Measurements from ENCODE around the gene DMRT1. TPM values are rescaled to one million over a fixed set of nuclear protein-coding genes. Genes with fewer than 3 reads are reported as not detected.
"Not testable (repeated sequence)": the region's sequence is repeated elsewhere in the genome, so short reads cannot be mapped to it uniquely, and the experiment has no call there.

DMRT1 gene
- total RNA-seq, 1 donor from 2014 or later, result not detected

DNA sequence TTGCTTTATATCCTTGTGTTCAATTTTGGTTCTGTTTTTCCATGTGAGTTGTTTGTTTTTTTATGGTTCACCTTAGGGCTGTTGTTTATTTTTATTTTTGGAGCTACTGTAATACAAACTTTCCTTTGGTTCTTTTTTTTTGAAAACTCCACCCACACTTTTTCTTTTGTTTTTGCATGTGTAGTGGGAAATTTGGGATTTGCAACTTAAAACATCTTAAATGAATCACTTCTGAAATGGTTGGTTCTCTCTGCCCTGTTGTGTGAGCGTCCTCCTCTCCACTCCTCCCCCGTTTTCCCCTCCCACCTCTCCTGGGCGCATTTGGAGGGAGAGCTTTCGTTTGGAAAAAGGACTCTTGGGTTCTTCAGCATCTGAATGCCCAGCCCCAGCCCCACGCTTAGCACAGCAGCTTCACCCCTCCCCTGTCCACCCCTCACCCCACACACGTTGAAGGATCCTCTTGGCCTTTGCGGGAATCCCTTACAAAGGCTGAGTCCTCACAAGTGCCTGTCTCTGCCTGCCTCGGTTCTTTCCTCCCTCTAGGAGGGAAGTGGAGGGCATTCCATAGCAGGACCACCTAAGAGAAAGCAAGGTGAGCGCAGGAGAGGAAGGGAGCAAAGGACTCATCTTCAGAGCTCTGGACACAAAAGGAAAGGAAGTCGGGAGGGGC lies 67.2 kb downstream of the DMRT1 start:
- Mint-ChIP-seq H3K4me1 (ENCODE audit: low read depth) (no peaks in the 10 kb centered on the region), H3K9me3 (ENCODE audit: low read depth) (no peaks in the 10 kb centered on the region), H3K4me3 (ENCODE audit: low read depth) (no peak overlapping the region), H3K36me3 (ENCODE audit: insufficient read depth) (no peaks in the 10 kb centered on the region), H3K27ac (no peak overlapping the region), H3K27me3 (peaks cover 70% of the 10 kb centered on the region)
- DNase-seq (ENCODE audit: low spot score, unreplicated experiment), result no peak
- TF ChIP-seq, protein P1, sequence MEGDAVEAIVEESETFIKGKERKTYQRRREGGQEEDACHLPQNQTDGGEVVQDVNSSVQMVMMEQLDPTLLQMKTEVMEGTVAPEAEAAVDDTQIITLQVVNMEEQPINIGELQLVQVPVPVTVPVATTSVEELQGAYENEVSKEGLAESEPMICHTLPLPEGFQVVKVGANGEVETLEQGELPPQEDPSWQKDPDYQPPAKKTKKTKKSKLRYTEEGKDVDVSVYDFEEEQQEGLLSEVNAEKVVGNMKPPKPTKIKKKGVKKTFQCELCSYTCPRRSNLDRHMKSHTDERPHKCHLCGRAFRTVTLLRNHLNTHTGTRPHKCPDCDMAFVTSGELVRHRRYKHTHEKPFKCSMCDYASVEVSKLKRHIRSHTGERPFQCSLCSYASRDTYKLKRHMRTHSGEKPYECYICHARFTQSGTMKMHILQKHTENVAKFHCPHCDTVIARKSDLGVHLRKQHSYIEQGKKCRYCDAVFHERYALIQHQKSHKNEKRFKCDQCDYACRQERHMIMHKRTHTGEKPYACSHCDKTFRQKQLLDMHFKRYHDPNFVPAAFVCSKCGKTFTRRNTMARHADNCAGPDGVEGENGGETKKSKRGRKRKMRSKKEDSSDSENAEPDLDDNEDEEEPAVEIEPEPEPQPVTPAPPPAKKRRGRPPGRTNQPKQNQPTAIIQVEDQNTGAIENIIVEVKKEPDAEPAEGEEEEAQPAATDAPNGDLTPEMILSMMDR (IDR thresholded peaks at IDR 0.05; ENCODE audit: unreplicated experiment), result no peak

DNA sequence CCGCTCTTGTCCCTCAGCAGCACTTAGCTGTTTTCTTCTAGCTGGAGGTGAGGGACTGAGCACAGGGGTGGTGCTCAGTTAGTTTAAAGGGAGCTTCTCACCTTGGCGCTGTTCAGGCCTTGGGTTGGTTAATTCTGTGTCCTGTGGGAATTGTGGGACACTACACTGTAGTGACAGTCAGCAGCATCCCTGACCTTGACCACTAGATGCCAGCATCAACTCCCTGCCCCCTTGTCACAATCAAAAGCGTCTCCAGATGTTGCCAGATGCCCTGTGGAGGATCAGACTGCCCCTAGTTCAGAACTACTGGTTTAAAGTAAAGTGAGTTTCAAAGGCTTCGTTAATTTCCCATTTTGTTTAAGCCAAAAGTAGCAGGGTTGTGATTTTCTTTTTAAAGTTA lies 69.5 kb downstream of the DMRT1 start:
- Mint-ChIP-seq H3K9me3 (ENCODE audit: low read depth) (no peaks in the 10 kb centered on the region), H3K27ac (no peak overlapping the region), H3K27me3 (peaks cover 57% of the 10 kb centered on the region), H3K4me3 (ENCODE audit: low read depth) (no peak overlapping the region), H3K36me3 (ENCODE audit: insufficient read depth) (no peaks in the 10 kb centered on the region), H3K4me1 (ENCODE audit: low read depth) (no peaks in the 10 kb centered on the region)
- DNase-seq (ENCODE audit: low spot score, unreplicated experiment), result no peak
- TF ChIP-seq, protein P1 (IDR thresholded peaks at IDR 0.05; ENCODE audit: unreplicated experiment), result no peak

DNA sequence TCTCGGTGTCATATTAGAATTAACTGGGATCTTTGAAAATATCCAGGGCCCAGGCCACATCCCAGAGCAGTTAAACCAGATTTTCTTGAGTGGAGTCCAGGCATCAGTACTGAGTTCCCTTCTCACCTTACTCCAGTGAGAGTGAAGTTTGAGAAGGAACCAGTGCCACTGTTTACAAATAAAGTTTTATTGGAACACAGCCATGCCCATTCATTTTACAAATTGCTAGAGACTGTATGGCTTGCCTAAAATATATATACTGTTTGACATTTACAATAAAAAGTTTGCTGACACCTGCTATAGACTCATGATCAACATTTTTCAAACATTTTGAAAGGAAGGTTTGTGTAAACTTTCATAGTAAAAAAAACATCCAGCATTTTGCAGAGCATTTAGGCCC lies 71.3 kb downstream of the DMRT1 start:
- TF ChIP-seq, protein P1 (IDR thresholded peaks at IDR 0.05; ENCODE audit: unreplicated experiment), result no peak
- Mint-ChIP-seq H3K36me3 (ENCODE audit: insufficient read depth) (no peaks in the 10 kb centered on the region), H3K27me3 (peaks cover 43% of the 10 kb centered on the region), H3K4me3 (ENCODE audit: low read depth) (no peak overlapping the region), H3K27ac (no peak overlapping the region), H3K4me1 (ENCODE audit: low read depth) (no peaks in the 10 kb centered on the region), H3K9me3 (ENCODE audit: low read depth) (no peaks in the 10 kb centered on the region)
- DNase-seq (ENCODE audit: low spot score, unreplicated experiment), result no peak

DNA sequence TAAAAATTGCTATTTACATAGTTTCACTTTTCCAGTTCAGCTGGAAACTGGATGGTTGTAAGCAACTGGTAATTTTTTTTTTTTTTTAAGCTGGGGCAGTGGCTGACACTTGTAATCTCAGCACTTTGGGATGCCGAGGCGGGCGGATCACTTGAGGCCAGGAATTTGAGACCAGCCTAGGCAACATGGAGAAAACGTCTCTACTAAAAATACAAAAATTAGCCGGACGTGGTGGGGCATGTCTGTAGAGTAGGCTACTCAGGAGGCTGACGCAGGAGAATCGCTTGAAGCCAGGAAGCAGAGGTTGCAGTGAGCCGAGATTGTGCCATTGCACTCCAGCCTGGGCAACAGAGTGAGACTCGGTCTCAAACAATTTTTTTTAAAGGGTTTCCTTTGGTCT lies 72.0 kb downstream of the DMRT1 start:
- H3K4me3 Mint-ChIP-seq (ENCODE audit: low read depth); H3K9me3 Mint-ChIP-seq (ENCODE audit: low read depth); H3K36me3 Mint-ChIP-seq (ENCODE audit: insufficient read depth); H3K4me1 Mint-ChIP-seq (ENCODE audit: low read depth); H3K27ac Mint-ChIP-seq; DNase-seq (ENCODE audit: low spot score, unreplicated experiment): not testable (repeated sequence)
- peaks cover 37% of the 10 kb centered on the region for H3K27me3 Mint-ChIP-seq

DNA sequence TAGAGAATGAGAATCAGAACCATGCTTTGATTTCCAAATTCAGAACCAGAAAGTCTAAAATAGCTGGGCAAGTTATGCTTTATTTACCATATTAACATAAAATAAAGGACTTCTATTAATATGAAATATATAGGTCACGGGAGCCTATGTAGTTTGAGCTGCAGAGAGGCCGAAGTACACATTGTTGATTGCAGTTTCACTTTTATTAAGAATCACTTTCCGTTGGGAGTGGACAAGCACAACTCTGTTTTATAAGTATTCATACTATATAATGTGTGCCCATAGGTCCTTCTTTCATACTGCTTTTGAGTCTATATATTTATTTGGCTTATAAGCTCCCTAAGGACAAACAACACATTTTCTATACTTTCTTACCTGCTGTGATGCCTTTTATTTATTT lies 76.2 kb downstream of the DMRT1 start:
- DNase-seq (ENCODE audit: low spot score, unreplicated experiment), result no peak
- no peaks in the 10 kb centered on the region for H3K9me3 Mint-ChIP-seq (ENCODE audit: low read depth)
- H3K4me1 Mint-ChIP-seq (ENCODE audit: low read depth), result no peaks in the 10 kb centered on the region
- peaks cover 18% of the 10 kb centered on the region for H3K27me3 Mint-ChIP-seq
- H3K27ac Mint-ChIP-seq, result no peak overlapping the region
- TF ChIP-seq, protein P1 (IDR thresholded peaks at IDR 0.05; ENCODE audit: unreplicated experiment), result no peak
- no peaks in the 10 kb centered on the region for H3K36me3 Mint-ChIP-seq (ENCODE audit: insufficient read depth)
- H3K4me3 Mint-ChIP-seq (ENCODE audit: low read depth), result no peak overlapping the region

- no peak for DNase-seq (ENCODE audit: low spot score, unreplicated experiment)
- Mint-ChIP-seq H3K27me3 (peaks cover 24% of the 10 kb centered on the region), H3K36me3 (ENCODE audit: insufficient read depth) (no peaks in the 10 kb centered on the region), H3K4me1 (ENCODE audit: low read depth) (no peaks in the 10 kb centered on the region), H3K9me3 (ENCODE audit: low read depth) (no peaks in the 10 kb centered on the region), H3K4me3 (ENCODE audit: low read depth) (no peak overlapping the region), H3K27ac (no peak overlapping the region)
- TF ChIP-seq, protein P1 (IDR thresholded peaks at IDR 0.05; ENCODE audit: unreplicated experiment), result no peak
These were observed 79.4 kb downstream of the DMRT1 start for GRCh38 chr9:920927-921326.

Measured in progenitor cell of endocrine pancreas (in vitro differentiated cells).